HG03469 (cell line): Measurements from ENCODE around the gene C6orf62.
A peak's percentile ranks its signal among the peaks of the same experiment; 100 is the strongest.
"Not testable (repeated sequence)": the region's sequence is repeated elsewhere in the genome, so short reads cannot be mapped to it uniquely, and the experiment has no call there.

Source experiments
- ATAC-seq: cut with Tn5 transposase; IDR thresholded peaks from one replicate; pipeline ENCODE4 v1.9.1; 2021; ENCODE audit warnings: mild to moderate bottlenecking, moderate library complexity, moderate number of reproducible peaks; ENCODE audit not compliant: unreplicated experiment

Gene C6orf62

GRCh38 chr6:24668997-24669361, 50.0 kb downstream of the C6orf62 start:
- ATAC-seq, result no peak

- ATAC-seq, result not testable (repeated sequence)
Observed at GRCh38 chr6:24668066-24668996, 50.6 kb downstream of the C6orf62 start.

DNA sequence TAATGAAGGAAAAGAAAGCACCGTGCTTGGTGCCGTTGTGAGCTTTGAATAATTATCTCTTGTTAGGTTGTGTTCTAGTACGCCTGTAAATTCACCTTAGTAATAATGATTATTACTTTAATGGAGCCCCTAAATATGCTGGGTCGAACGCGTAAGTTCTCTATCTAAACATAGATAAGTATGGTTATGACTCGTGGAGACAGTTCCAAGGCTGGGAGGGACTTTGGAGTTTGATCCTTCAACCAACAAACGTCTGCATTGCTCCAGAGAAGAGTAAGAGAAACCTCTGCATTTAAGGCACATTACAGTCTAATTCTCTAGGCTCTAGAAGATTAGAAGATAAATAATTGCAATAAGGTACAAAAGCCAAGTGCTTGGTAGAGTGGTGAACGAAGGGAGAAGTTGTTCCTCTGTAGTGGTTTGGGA, 51.6 kb downstream of the C6orf62 start:
- ATAC-seq, result no peak

DNA sequence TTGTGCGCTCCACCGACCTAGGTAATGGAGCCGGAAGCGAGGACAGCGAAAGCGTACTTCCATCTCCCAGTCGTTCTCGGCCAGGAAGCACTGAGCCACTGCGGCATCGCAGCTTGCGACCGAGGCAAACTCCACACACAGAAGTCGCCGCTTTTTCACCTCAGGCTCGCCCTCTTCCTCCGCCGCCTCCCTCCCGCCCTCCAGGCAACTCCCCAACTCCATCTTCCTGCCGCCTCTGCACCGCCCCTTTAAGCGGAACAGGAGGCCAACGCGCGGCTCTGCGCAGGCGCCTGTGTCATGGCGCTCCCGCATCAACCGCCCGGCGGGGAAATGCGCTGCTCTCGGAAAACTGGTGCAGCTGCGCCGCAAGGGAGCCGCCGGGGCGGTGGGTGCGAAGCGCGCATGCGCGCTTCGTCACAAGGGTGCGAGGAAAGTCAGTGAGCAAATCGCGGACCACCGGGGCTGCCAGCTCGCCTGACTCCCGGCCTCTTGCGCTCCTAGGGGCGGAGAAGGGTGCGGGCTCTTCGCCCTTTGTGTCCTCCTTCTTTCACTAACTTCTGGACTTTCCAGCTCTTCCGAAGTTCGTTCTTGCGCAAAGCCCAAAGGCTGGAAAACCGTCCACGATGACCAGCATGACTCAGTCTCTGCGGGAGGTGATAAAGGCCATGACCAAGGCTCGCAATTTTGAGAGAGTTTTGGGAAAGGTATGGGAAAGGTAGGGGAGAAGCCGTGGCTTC, 52.1 kb downstream of the C6orf62 start, which contains the start of the genes ACOT13 and TDP2:
Gene ACOT13 (plus strand): TSS at position 437 of the 737 bp plus-strand sequence. CDS start 187 bp downstream, at position 624.
Gene TDP2 (minus strand): TSS at position 259 of the 737 bp plus-strand sequence. CDS start 37 bp downstream, at position 222.
- ATAC-seq, result peak; percentile 94

- peak; percentile 22 for ATAC-seq
Observed at GRCh38 chr6:24666097-24666640, 52.8 kb downstream of the C6orf62 start.

DNA sequence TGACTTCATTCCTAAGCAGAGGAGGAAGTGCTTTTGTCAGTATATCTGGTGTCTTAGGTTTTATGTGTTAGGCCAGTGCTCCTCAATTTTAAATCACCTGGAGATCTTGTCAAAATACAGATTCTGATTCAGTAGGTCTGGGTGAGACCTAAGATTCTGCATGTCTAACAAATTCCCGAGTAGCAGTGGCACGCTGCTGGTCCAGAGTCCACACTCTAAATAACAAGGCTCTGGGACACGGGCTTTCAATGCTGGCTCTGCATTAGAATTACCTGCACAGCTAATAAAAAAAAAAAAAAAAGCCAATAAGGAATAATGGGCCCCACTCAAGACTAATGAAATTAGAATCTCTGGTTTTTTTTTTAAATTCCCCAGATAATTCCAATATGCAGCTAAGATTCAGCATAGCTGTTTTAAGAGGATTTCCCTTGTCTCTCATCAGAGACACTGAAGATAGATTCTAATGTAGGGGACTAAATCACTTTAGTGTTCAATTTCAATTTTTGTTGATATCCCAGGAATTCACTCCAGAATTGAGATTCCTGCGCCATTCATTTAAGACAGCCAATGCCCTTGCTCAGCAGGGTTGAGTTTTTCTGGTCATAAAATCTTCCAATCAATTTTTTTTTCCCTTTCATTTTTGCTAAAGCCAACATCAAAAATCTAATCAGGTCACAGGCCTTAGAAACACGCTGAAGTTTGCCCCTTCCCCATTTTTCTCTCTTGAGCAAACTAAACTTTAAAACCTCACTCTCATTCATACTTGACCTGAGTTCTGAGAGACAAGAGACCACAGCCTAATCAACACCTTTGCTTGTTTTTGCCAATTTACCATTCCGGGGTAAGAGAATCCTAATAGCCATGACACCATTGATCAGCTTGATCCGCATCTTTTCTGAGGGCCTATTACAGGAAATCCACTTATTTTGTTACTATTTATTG, 54.6 kb downstream of the C6orf62 start:
- ATAC-seq, result no peak

DNA sequence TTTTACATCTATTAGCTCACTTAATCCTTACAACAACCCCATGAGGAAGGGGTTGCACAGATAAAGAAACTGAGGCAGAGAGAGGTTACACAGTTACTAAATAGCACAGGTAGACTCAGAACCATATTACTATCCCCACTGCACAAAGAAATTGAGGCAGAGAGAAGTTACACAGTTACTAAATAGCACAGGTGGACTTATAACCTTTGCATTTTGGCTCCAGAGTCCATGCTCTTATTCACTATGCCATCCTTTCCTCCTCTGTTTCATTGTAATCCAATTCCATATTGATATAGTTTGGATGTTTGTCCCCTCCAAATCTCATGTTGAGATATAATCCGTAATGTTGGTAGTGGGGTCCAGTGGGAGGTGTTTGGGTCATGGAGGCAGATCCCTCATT, 55.8 kb downstream of the C6orf62 start:
- no peak for ATAC-seq

- no peak for ATAC-seq
Observed at GRCh38 chr6:24662236-24662635, 56.7 kb downstream of the C6orf62 start.

DNA sequence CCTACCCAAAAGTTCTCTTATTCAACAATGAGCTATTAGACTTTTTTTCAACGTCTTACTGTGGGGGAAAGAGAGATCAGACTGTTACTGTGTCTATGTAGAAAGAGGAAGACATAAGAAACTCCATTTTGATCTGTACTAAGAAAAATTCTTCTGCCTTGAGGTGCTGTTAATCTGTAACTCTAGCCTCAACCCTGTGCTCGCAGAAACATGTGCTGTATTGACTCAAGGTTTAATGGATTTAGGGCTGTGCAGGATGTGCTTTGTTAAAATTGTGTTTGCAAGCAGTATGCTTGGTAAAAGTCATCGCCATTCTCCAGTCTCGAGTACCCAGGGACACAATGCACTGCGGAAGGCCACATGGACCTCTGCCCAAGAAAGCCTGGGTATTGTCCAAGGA, 57.2 kb downstream of the C6orf62 start:
- ATAC-seq, result not testable (repeated sequence)

DNA sequence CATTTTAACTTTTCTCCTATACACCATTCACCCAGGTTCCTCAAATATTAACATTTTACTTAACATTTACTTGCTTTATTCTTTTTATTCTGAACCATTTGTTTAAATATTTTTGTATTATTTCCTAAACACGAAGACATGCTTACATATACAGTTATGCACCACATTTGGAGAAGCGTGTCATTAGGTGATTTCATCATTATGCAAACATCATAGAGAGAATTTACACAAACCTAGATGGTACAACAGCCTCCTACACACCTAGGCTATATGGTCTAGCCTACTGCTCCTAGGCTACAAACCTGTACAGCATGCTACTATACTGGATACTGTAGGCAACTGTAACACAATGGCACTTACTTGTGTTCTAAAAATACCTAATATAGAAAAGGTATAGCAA, 58.8 kb downstream of the C6orf62 start:
- no peak for ATAC-seq

GRCh38 chr6:24659561-24659960, 59.4 kb downstream of the C6orf62 start:
- ATAC-seq, result no peak

- no peak for ATAC-seq
Observed at GRCh38 chr6:24658573-24659560, 60.1 kb downstream of the C6orf62 start.

DNA sequence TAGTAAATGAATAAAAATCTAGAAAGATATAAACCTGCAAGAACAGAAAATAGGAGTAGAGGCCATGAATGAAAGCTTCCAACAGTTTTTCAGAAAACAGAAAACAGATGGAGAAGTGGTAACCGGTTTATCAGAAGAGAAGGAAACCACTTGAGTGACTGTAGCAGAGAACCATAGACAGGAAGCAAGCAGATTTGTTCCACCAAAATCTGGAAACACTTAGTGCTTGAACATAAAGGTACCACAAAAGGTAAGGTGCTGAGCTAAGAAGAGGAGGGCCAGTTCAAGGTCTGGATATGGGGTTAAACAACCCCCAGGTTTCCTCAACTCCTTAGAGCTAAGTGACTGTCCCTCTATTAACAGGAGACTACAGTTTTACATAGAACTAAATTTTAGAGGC, 63.7 kb downstream of the C6orf62 start:
- no peak for ATAC-seq
